ENCODE measurements around the gene PRPF19.

PRPF19 gene

GRCh38 chr11:60872124-60872960 lies 34.0 kb downstream of the PRPF19 start:
- DNase-seq = no peak

- DNase-seq = peak; percentile 17
Observed at GRCh38 chr11:60871378-60872061, 34.9 kb downstream of the PRPF19 start.

- no peak for DNase-seq
Observed at GRCh38 chr11:60870733-60871377, 35.5 kb downstream of the PRPF19 start.

DNA sequence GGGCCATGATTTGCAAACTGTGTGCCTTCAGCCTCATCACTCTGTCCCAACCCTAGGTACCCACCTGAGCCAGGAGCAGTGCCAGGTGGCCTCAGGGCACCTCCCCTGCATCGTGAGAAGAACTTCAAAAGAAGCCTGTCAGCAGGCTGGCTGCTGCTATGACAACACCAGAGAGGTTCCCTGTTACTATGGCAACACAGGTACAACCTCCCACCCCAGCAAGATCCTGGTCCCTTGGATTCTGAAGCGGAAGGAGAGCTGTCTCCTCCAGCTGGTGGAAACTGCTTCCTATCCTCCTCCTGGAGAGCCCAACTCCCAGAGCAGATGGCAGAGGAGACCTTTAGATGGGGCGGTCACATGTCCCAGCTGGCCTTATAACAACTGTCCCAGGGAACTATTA lies 36.1 kb downstream of the PRPF19 start:
- DNase-seq = no peak

DNA sequence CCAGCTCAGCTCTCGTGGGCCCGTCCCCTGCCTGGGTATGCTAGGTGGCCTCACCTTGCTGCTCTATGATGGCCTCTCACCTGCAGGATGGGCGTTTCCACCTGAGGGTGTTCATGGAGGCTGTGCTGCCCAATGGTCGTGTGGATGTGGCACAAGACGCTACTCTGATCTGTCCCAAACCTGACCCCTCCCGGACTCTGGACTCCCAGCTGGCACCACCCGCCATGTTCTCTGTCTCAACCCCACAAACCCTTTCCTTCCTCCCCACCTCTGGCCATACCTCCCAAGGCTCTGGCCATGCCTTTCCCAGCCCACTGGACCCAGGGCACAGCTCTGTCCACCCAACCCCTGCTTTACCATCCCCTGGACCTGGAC lies 36.9 kb downstream of the PRPF19 start:
- no peak for DNase-seq

GRCh38 chr11:60868682-60869450 lies 37.5 kb downstream of the PRPF19 start:
- no peak for DNase-seq

GRCh38 chr11:60867871-60868681 lies 38.3 kb downstream of the PRPF19 start:
- DNase-seq = no peak

DNA sequence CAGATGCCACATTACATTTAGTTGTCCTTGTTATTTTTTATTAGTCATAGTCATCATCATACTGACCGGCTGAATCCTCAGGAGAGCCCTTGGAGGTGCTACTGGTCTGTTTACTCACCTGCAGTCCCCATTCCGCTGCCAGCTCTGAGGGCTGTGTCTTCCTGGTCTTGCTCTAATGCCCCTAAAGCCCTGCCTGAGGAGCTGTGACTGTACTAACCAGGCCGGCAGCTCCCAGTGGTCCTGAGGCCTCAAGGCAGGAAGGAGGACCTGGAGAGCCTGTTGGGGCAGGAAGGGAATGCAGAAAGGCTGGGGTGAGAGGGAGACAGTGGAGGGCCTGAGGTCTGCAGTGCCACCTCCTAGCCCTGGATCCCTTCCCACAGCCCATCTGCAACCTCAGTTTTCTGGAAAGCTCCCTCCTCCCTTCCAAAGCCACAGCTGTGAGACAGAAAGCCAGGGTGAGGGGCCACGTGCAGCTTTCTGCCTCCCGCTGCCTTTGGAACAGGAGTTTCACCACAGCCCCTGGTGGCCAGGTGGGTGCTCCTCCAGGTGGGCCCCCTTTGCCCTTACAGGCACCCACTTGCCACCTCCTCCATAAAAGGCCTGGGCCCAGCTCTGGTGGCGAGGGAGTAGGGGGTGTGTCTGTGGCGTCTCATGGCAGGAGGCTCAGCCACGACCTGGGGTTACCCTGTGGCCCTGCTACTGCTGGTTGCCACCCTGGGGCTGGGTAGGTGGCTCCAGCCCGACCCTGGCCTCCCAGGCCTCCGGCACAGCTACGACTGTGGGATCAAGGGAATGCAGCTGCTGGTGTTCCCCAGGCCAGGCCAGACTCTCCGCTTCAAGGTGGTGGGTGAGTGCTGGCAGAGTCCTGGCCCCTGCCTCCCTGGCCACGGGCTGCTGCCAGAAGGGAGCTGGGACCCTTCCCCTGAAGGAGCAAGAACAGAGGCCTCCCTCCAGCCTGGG lies 39.2 kb downstream of the PRPF19 start, which contains the start of gene ZP1:
Gene ZP1, plus strand, starts transcription at position 632 of the 960 bp plus-strand sequence. Its CDS starts 20 bp downstream, at position 652.
- DNase-seq = no peak

DNA sequence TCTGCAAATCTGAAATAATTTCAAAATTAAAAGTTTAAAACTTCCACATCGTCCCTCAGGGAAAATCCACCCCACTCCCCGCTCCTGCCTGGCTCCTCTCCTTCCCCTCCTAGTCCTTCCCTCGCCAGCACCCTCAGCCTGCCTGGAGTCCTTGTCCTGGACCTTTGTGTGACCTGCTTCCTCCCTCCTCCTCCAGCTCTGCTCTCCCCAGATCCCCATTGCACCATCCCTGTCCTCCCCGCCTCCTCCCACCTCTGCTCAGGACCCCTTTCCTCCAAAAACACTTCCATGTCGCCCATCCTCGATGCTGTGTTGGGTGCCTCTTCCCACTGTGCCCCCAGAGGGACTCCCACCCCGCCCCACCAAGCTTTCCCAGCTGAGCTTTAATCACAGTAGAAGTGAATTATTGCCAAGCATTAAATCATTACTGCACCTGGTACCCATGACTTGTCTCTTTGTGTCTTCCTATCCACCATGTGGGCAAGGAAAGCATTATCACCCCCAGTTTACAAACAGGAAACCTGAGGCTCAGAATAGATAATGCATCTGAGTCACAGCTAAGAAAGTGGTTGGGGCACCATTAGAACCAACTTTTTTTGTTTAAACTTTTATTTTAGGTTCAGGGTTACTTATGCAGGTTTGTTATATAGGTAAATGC lies 41.4 kb downstream of the PRPF19 start:
- DNase-seq = no peak

DNA sequence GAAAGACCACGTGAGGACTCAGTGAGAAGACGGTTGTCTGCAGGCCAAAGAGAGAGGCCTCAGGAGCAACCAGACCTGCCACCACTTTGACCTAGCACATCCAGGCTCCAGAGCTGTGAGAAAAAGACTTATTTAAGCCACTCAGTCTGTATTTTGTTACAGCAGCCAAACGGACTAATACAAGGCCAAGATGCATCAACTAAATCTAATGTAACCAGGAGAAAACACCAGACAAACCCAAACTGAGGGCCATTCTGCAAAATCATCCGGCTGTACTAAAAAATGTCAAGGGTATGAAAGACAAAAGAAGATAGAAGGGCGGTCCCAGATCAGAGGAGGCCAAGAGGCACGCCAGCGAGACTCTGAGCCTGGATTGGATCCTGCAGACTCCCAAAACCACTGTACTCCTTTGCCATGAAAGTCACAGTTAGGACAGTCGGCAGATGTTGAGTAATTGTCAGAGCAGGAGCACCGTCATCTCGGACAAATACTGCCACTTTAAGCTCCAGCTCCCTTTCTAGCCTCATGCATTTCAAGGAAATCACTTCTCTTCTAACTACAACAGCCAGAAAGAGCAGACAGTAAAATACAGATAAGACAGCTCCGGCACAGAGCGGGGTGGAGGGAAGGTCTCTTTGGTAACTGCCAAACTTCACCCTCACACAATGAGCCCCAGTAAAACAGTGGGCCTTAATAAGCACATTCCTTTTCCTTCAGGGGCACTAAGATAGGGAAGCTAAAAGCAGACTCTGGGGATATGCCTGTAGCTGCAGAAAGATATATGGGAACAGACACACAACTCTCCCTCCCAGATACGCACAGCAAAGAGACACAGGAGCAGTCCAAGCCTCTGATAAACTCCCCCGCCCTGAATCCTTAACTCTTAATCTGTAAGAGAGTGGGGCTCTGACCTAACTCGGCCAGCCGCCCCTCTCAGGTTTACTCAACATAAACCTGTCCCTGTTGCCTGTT lies 42.5 kb downstream of the PRPF19 start:
- DNase-seq = no peak

DNA sequence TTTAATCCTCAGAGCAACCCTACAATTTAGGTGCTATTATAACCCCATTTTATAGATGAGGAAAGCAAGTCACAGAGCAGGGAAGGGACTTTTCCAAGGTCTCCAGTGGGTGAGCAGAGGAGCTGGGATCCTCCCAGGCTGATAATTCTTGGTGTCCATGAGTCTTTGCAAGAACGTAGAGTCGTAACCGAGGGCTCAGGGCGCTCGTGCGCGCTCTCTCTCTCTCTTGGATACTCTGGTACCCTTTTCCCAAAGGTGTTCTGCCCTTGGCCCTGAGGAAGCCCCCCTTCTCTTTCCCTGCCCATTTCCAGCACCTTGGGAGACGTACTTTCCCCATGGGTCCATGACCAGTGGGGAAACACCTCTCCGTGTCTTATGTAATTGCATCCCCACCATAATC lies 44.2 kb downstream of the PRPF19 start:
- DNase-seq = no peak

GRCh38 chr11:60860943-60861342 lies 45.4 kb downstream of the PRPF19 start:
- no peak for DNase-seq

DNA sequence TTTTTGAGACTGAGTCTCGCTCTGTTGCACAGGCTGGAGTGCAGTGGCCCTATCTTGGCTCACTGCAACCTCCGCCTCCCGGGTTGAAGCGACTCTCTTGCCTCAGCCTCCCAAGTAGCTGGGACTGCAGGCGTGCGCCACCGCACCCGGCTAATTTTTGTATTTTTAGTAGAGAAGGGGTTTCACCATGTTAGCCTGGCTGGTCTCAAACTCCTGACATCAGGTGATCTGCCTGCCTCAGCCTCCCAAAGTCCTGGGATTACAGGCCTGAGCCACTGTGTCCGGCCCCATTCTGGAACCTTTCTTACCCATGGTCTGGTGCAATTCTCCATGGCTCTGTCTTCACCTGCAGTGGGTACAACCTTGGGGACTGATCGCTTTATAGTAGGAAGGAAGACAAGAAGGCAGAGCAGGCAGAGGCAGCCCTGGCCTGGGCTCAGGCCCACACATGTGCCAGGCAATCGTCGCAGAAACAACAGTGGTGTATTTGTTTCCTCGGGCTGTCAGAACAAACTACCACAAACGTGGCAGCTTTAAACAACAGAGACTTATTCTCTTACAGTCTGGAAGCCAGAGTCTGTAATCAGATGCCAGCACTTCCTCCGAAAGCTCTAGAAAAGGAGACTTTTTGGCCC lies 46.7 kb downstream of the PRPF19 start:
- DNase-seq = no peak

- no peak for DNase-seq
Observed at GRCh38 chr11:60858731-60859464, 47.5 kb downstream of the PRPF19 start.

- no peak for DNase-seq
Observed at GRCh38 chr11:60858236-60858635, 48.1 kb downstream of the PRPF19 start.

- no peak for DNase-seq
Observed at GRCh38 chr11:60857378-60858232, 48.8 kb downstream of the PRPF19 start.

Data from activated gamma-delta T cell treated with Interleukin-2 at 50 U/mL for 16 hours (primary cell).